D341Med (cell line): ENCODE measurements around the gene KIF5A.

Experiments used
- DNase-seq: peaks from one replicate; pipeline ENCODE4 v3.0.0; 2012; ENCODE audit warnings: low spot score

Gene KIF5A

DNA sequence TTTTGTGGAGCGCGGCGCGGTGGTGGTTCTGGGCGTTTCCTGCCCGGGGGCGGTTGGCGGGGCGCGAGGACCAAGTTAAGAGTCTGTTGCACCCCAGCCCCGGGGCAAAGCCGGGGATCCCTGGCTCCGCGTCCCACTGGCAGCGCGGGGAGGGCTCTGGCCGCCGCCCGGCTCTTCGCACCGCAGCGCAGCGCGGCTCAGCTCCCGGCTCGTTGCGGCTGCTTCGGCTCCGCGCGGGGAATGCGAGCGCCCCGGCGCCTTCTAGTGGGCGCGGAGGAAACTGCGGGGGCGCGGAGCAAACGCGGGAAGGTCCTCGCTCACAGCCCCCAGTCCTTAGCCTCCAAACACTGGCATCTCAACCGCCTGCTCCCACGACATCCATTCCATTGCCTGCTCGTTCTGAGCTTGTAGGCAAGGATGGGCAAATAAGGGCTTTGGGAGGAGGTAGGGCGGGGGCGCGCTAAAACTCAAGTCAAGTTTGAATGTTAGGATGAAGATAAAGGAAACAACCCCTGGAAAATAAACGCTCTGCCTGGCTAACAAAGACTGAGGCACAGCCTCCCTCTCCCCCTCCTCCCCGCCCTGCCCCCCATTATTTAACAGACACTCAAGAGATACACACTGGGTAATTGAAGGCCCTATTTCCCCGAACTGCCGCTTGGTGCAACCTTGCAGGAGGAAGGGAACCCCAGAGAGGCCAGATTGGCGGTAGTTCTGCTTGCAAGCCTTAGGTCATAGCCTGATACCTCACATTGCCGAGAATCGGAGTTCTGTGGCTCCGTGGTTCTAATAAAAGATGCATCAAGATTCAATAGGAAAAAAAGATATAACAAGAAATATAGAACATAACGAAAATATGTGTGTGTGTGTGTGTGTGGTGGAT is 83.4 kb downstream of the KIF5A start, which contains the start of gene B4GALNT1:
TSS of gene B4GALNT1 (minus strand) at position 244 of the 883 bp plus-strand sequence. CDS start 1,069 bp downstream, outside the sequence.
- DNase-seq, result peak; percentile 95
